RWPE2 (cell line): ENCODE results near the gene LAMTOR5.
A peak's percentile ranks its signal among the peaks of the same experiment; 100 is the strongest.

Experiments used
- ATAC-seq: fragments of 200-7000 bp; cut with Tn5 transposase; 3 replicates; pipeline ENCODE4 v1.9.1; 2021; ENCODE audit warnings: low read depth
- DNase-seq: peaks from one replicate; pipeline ENCODE4 v3.0.0-alpha.2; 2020; ENCODE audit warnings: low spot score
- H3K27ac ChIP-seq: fragments of 450-650 bp; 2 replicates; pipeline ENCODE4 v1.5.1; 2017; ENCODE audit warnings: mild to moderate bottlenecking; ENCODE audit not compliant: poor library complexity, severe bottlenecking
- H3K27me3 ChIP-seq: fragments of 250-450 bp; sonication (Bioruptor Pico); 2 replicates; pipeline ENCODE4 v1.5.1; 2021; ENCODE audit warnings: mild to moderate bottlenecking, moderate library complexity; ENCODE audit not compliant: insufficient read depth, poor library complexity, severe bottlenecking
- H3K36me3 ChIP-seq: fragments of 250-450 bp; sonication (Bioruptor Pico); 2 replicates; pipeline ENCODE4 v1.5.1; 2020; ENCODE audit warnings: low read depth, mild to moderate bottlenecking, moderate library complexity
- H3K4me1 ChIP-seq: fragments of 250-450 bp; sonication (Bioruptor Pico); 2 replicates; pipeline ENCODE4 v1.5.1; 2021; ENCODE audit warnings: mild to moderate bottlenecking, moderate library complexity; ENCODE audit not compliant: insufficient read depth, poor library complexity, severe bottlenecking
- H3K4me3 ChIP-seq: fragments of 250-450 bp; sonication (Bioruptor Pico); 2 replicates; pipeline ENCODE4 v1.5.1; 2021; ENCODE audit warnings: mild to moderate bottlenecking, moderate library complexity; ENCODE audit not compliant: severe bottlenecking
- H3K9me3 ChIP-seq: fragments of 250-450 bp; sonication (Bioruptor Pico); 2 replicates; pipeline ENCODE4 v1.5.1; 2021; ENCODE audit warnings: mild to moderate bottlenecking, moderate library complexity; ENCODE audit not compliant: severe bottlenecking
- CTCF ChIP-seq: fragments of 450-650 bp; IDR thresholded peaks from one replicate; pipeline ENCODE4 v1.5.1; 2017; ENCODE audit warnings: mild to moderate bottlenecking, moderate library complexity; ENCODE audit not compliant: poor library complexity, severe bottlenecking

LAMTOR5 gene

GRCh38 chr1:110434946-110435345 lies 27.5 kb upstream of the LAMTOR5 start:
- no peaks in the 10 kb centered on the region for H3K4me1 ChIP-seq
- H3K27me3 ChIP-seq = no peaks in the 10 kb centered on the region
- no peaks in the 10 kb centered on the region for H3K9me3 ChIP-seq
- ATAC-seq (no peak), DNase-seq (no peak)
- H3K27ac ChIP-seq = no peak overlapping the region
- no peak for TF ChIP-seq CTCF
- no peaks in the 10 kb centered on the region for H3K36me3 ChIP-seq
- no peak overlapping the region for H3K4me3 ChIP-seq

- Histone ChIP-seq H3K27me3 (no peaks in the 10 kb centered on the region), H3K9me3 (no peaks in the 10 kb centered on the region), H3K36me3 (no peaks in the 10 kb centered on the region), H3K4me1 (no peaks in the 10 kb centered on the region), H3K4me3 (no peak overlapping the region), H3K27ac (no peak overlapping the region)
- ATAC-seq = peak; percentile 90
- DNase-seq = no peak
- no peak for TF ChIP-seq CTCF
Observed at GRCh38 chr1:110433803-110434202, 26.3 kb upstream of the LAMTOR5 start.

- Histone ChIP-seq H3K4me3 (no peak overlapping the region), H3K9me3 (no peaks in the 10 kb centered on the region), H3K36me3 (no peaks in the 10 kb centered on the region), H3K27ac (no peak overlapping the region), H3K27me3 (no peaks in the 10 kb centered on the region), H3K4me1 (no peaks in the 10 kb centered on the region)
- ATAC-seq (no peak), DNase-seq (no peak)
- no peak for TF ChIP-seq CTCF
Observed at GRCh38 chr1:110433213-110433612, 25.7 kb upstream of the LAMTOR5 start.

GRCh38 chr1:110430901-110431300 lies 23.4 kb upstream of the LAMTOR5 start:
- no peak for ATAC-seq
- Histone ChIP-seq H3K36me3 (no peaks in the 10 kb centered on the region), H3K4me1 (no peaks in the 10 kb centered on the region), H3K27ac (no peak overlapping the region), H3K27me3 (no peaks in the 10 kb centered on the region), H3K9me3 (no peaks in the 10 kb centered on the region), H3K4me3 (no peak overlapping the region)
- TF ChIP-seq CTCF = no peak
- DNase-seq = no peak

- TF ChIP-seq CTCF = no peak
- Histone ChIP-seq H3K36me3 (no peaks in the 10 kb centered on the region), H3K27me3 (no peaks in the 10 kb centered on the region), H3K27ac (no peak overlapping the region), H3K4me1 (no peaks in the 10 kb centered on the region), H3K4me3 (no peak overlapping the region), H3K9me3 (no peaks in the 10 kb centered on the region)
- ATAC-seq (no peak), DNase-seq (no peak)
Observed at GRCh38 chr1:110430366-110430765, 22.9 kb upstream of the LAMTOR5 start.
